NCI-H748 (cell line): ENCODE measurements around the gene PNMA6A.
"Not testable (repeated sequence)": the region's sequence is repeated elsewhere in the genome, so short reads cannot be mapped to it uniquely, and the experiment has no call there.

ENCODE experiments used
- DNase-seq: peaks from one replicate; lab custom pipeline; 2025; ENCODE audit not compliant: unreplicated experiment; lab: John Stamatoyannopoulos, UW

PNMA6A gene

DNA sequence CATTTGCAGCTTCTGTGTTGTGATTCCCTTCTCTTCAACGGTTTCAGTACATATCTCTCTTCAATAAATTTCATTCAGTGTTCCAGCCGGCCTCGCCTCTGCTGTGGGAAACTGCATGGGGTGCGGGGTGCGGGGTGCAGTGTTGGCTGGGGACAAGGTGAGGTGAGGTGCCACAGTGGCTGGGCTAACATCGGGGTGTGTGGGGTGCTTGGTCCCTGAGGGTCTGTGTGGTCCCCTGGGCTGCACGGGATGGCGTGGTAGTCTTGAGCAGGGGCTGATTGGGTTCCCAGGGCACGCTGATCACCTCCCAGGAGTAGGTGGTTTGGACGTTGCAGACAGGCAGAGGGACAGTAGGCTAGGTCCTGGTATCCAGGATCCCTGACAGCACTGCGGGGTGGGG is 2.7 kb downstream of the PNMA6A start:
- no peak for DNase-seq

DNA sequence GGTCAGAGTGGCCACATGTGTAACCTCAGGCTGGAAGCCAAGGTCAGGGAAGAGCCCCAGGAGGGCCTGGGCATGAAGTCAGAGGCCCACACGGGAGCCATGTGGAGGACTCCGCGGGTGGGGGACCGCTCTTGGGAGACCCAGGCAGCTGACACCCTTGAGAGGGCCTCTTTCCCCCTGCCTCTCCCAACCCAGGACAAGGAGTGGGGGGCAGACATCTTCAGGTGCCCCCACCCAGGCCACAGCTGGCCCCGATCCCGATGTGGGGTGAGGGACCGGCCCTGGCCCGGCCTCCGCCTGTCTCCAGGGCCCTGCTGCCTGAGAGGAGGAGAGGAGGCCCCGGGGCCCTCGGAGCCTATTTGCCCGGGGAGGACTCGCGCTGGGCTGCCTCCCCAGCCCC is 3.1 kb downstream of the PNMA6A start:
- no peak for DNase-seq

DNA sequence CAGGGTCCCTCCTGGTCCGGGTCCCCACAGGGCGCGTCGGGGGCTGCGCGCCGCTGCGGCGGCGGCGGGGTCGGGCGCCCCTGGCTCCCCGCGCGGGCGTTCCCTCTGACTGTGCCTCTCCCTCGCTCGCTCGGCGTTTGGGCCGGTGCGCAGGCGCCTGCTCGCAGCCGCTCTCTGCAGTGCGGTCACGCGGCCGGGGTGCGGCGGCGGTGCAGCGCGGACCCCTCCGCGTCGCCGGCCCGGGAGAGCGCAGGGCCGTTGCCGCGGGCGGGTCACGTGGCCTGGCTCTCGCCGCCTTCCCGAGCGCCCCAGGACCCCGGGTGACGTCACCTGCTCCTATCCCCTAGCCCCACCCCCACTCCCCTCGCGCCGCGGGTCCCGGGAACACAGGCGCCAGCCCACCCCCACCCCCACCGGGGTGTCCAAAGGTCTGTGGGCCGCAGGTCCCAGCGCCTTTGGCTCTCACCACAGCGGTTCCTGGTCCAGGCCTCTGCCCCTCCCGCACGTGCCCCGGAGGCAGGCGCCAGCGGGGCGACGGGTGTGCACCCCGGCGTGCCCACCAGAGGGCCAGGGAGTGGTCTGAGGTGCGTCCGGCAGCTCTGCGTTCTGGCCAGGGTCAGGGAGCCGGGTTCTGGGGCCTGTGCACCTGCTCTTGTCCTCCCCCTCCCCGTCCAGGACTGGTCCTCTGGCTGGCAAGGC is 5.3 kb downstream of the PNMA6A start:
- DNase-seq, result not testable (repeated sequence)

DNA sequence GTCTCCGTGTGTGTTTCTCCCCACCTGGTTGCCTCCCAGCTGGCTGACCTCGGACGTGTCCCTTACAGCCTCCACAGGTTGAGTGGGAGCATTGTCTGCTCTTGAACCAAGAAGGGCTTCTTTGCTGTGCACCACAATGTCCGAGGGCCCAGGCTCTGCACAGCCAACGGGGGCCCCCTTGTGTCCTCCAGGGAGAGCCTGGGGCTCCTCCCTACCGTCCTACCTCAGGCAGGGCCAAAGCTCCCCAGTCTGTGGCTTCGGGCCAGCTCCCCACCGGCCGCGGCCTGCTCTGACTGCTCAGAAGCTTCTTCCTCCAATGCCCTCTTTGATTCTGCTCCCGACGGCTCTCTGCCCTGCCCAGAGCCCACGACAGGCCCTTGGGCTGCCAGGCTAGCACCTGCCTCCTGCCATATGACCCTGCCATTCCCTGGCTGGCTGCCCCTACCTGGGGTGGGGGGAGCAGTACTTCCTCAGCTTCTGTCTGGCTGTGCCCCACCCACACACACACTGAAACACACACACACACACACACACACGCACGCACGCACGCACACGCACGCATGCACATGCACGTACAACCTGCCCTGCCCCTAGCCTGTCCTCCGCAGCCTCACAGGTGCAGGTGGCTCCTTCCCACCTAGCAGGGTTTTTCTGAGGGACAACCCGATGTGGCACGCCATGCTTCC is 11.1 kb downstream of the PNMA6A start:
- DNase-seq, result not testable (repeated sequence)

DNA sequence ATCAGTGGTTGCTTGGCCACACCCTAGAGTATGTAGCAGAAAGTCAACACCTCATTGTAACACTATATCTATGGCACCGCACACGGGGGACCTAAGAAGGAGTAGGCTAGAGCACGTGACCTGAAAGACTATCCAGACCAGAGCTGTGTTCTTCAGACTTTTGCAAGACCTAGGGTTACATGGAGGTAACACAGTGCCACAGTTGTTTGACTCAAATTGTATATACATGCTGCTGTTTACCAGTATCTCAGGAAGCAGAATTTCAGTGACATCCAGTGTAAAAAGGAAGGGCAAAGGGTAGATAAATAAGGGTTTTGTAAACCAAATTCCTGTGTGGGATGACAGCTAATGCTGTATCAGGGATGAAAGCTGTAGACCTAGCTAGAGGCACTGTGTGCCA is 30.2 kb downstream of the PNMA6A start:
- peak; percentile 1 for DNase-seq

DNA sequence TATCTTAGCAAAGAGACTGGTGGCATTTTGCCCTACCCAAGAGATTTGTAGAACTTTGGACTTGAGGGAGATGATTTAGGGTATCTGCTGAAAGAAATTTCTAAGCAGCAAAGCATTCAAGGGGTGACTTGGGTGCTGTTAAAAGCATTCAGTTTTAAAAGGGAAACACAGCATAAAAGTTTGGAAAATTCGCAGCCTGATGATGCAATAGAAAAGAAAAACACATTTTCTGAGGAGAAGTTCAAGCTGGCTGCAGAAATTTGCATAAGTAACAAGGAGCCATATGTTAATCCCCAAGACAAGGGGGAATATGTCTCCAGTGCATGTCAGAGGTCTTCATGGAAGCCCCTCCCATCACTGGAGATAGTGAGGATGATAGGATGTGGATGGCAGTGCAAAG is 32.7 kb downstream of the PNMA6A start:
- DNase-seq, result not testable (repeated sequence)

DNA sequence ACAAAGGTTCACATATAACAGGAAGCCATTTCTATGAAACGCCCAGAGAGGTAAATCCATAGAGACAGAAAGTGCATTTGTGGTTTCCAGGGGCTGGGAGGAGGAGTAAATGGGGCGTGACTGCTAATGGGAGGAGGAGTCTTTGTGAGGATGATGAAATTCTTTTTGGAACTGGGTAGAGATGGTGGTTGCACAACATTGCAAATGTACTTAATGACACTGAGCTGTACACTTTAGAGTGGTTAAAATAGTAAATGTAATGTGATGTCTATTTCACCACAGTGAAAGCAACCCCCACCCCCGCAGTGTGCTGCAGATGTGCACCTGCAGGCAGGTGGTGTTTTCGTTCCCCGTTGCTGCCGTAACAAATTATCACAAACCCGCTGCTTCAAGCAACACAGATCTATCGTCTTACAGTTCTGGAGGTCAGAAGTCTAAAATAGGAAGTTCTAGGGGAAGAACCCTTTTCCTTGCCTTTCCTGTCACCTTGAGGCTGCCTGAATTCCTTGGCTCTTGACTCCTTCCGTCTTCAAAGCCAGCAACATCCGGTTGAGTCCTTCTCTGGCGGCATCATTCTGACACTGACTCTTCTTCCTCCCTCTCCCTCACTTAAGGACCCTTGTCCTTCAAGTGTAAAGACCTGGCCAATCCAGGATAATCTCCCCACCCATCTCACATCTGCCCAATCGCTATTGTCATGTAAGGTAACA is 34.0 kb downstream of the PNMA6A start:
- peak; percentile 25 for DNase-seq

DNA sequence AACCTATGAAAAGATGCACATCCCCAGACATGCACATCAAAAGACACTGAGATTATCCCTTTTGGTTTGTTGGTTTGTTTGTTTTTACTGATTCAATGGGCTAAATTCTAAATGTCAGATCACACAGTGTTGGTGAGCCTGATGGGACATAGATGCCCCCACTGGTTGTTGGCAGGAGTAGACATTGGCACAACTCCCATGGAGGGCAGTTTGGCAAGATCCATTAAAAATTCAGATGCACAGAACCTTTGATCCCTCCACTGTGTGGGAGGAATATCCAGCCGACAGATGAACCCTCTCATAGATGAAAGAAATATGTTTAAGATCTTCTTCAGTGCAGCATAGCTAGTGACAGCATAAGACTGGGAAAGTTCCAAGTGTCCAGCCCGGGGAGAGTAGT is 38.5 kb downstream of the PNMA6A start:
- DNase-seq, result not testable (repeated sequence)

DNA sequence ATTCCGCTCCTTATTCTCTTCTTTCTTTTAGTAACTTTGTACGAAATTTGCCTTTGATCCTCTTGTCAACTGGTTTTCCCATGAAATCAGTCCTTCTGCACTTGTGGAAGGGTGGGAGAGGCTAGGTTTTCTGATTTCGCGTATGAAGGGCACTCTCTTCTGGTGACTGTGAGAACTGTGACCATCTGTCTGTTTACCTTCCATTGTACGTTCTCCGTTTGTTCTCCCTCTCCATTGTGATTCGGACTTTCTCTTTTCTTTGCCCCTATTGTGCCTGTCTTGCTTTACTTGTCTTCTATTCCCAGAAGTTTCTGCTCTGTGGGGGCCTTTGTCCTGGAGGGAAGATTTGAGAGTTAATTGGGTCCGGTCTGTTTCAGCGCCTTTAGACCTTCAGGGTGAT is 41.6 kb downstream of the PNMA6A start:
- DNase-seq, result not testable (repeated sequence)

DNA sequence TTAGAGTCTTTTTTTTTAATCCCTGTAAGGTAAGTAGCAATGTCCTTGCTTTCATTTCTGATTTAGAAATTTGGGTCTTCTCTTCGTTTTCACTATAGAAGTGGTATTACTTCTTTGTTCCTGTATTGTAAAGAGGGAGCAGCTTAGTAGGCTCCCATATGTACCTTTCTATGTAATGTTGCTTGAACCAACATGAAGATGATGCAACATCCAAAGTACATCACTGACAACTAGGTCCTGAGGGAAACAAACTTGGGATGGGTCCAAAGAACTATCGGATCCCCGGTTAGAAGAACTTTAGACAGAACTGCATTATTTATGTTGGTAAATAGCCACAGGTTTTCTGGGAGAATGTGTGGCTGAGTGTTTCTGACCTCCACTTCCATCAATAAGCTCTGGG is 45.5 kb downstream of the PNMA6A start:
- not testable (repeated sequence) for DNase-seq

DNA sequence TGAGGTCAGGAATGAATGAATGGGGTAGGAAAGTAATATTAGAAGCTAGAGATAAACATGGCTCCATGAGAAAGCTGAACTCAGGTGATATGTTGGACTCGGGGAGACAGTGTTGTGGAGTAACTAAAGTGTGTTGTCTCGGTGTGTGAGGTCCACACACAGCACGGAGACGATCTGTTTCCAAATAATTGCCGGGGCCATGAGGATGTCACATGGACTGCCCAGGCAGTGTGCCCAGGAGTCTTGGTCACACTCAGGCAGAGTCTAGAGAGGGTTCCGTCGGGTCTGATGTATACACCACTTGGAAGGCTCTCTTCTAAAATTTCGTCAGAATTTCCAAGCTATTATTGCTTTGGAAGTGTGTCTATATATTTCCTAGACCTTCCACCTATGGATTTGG is 48.0 kb downstream of the PNMA6A start:
- not testable (repeated sequence) for DNase-seq

DNA sequence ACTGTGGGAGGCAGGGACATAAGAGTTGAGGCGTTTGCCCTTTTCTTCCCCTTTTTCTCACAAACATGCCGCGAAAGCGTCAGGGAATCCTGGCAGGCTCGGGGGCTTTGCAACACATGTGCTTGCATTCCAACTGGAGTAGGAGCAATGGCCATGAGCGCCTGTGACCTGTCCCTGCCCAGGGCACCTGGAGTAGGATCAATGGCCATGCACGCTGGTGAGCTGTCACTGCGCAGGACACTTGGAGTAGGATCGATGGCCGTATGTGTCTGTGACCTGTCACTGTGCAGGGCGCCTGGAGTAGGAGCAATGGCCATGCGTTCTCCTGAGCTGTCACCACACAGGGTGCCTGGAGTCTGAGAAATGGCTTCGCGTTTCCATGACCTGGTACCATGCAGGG is 51.2 kb downstream of the PNMA6A start:
- DNase-seq, result not testable (repeated sequence)
